ENCODE results near the gene COG3. TPM values are rescaled to one million over a fixed set of nuclear protein-coding genes. Genes with fewer than 3 reads are reported as not detected.
A peak's percentile ranks its signal among the peaks of the same experiment; 100 is the strongest.

Gene COG3
- total and polyA plus RNA-seq, 3 donors from 2014 or later = 22.5 to 46.1 (median 39.6) TPM

DNA sequence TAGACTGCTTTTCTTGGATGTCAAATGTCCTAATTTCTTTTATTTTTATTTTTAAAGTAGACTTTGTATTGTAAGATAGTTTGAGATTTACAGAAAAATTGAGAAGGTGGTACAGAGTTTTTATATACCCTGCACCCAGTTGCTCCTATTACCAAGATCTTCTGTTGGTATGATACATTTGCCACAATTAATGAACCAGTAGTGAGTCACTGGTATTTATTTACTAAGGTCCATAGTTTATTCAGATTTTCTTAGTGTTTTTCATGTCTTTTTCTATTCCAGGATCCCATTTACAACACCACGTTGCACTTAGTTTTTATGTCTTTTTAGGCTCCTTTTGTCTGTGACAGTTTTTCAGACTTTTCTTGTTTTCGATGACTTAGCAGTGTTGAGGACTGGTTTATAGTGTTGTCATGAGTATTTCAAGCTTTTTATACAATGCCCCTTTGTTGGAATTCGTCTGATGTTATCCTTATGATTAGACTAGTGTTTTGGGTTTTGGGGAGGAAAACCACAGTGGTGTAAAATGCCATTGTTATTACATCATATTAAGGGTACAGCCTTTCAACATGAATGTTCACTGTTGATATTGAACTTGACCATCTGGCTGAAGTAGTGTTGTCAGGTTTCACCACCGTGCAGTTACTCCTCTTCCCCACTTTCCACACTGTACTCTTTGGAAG, 35.9 kb downstream of the COG3 start:
- H3K36me3 ChIP-seq (ENCODE audit: low read depth, missing control alignments) = no peaks in the 10 kb centered on the region

DNA sequence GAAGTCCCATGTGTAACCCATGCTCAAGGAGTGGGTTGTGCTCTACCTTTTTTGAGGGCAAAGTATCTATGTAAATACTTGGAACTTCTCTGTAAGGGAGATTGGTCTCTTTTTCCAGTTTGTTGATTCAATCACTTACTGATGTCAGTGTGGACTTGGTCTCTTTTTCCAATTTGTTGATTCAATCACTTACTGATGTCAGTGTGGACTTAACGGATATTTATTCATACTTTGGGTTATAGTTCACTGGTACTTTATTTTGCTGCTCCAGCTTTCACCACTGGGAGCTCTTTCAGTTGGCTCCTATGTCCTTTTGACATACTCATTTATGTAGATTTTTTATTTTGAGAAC, 36.4 kb downstream of the COG3 start:
- Histone ChIP-seq H3K27ac (no peak overlapping the region), H3K36me3 (ENCODE audit: low read depth, missing control alignments) (no peaks in the 10 kb centered on the region), H3K9me3 (no peaks in the 10 kb centered on the region), H3K4me3 (no peak overlapping the region), H3K27me3 (no peaks in the 10 kb centered on the region), H3K4me1 (no peaks in the 10 kb centered on the region)
- WGBS, 2 donors = 84 to 95% methylated on average over 1 of the region's 1 CpG
- intact Hi-C loops (cut with DNase I; ENCODE audit: low total_unique reads) = no loop called here
- TF ChIP-seq, protein P1, sequence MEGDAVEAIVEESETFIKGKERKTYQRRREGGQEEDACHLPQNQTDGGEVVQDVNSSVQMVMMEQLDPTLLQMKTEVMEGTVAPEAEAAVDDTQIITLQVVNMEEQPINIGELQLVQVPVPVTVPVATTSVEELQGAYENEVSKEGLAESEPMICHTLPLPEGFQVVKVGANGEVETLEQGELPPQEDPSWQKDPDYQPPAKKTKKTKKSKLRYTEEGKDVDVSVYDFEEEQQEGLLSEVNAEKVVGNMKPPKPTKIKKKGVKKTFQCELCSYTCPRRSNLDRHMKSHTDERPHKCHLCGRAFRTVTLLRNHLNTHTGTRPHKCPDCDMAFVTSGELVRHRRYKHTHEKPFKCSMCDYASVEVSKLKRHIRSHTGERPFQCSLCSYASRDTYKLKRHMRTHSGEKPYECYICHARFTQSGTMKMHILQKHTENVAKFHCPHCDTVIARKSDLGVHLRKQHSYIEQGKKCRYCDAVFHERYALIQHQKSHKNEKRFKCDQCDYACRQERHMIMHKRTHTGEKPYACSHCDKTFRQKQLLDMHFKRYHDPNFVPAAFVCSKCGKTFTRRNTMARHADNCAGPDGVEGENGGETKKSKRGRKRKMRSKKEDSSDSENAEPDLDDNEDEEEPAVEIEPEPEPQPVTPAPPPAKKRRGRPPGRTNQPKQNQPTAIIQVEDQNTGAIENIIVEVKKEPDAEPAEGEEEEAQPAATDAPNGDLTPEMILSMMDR (IDR thresholded peaks at IDR 0.05) = no peak
- TF ChIP-seq POLR2A (IDR thresholded peaks at IDR 0.05) = no peak
- no peak for DNase-seq

More for the DNA sequence above, 35.9 kb downstream of the COG3 start:
- 76 to 80% methylated on average over 4 of the region's 4 CpGs for WGBS, 2 donors
- no peak overlapping the region for H3K4me3 ChIP-seq
- H3K27me3 ChIP-seq = no peaks in the 10 kb centered on the region
- H3K4me1 ChIP-seq = no peaks in the 10 kb centered on the region
- no peaks in the 10 kb centered on the region for H3K9me3 ChIP-seq
- H3K27ac ChIP-seq = no peak overlapping the region
- TF ChIP-seq POLR2A (IDR thresholded peaks at IDR 0.05) = no peak
- TF ChIP-seq, protein P1 (IDR thresholded peaks at IDR 0.05) = no peak
- intact Hi-C loops (cut with DNase I; ENCODE audit: low total_unique reads) = no loop called here
- no peak for DNase-seq

DNA sequence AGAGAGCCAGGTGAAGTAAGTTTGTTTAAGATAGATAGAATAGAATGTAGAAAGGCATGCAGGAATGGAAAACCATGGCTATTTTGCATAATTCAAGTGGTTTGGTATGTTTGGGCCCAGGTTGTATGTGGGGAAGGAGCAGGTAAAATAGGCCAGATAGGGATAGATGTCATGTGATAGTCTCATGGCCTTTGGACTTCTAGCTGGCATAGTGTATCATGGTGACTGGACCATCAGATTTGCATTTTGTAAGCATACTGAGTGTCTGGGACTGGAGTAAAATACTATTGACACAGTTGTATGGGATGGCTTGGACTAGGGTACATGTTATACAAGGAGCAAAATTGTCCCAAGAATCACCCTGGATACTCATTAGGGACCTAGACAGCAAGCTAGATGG, 38.9 kb downstream of the COG3 start:
- intact Hi-C loops (cut with DNase I; ENCODE audit: low total_unique reads) = no loop called here
- H3K4me1 ChIP-seq = no peaks in the 10 kb centered on the region
- TF ChIP-seq, protein P1 (IDR thresholded peaks at IDR 0.05) = no peak
- no peak for TF ChIP-seq POLR2A (IDR thresholded peaks at IDR 0.05)
- H3K4me3 ChIP-seq = no peak overlapping the region
- H3K36me3 ChIP-seq (ENCODE audit: low read depth, missing control alignments) = no peaks in the 10 kb centered on the region
- H3K9me3 ChIP-seq = no peaks in the 10 kb centered on the region
- H3K27me3 ChIP-seq = no peaks in the 10 kb centered on the region
- H3K27ac ChIP-seq = no peak overlapping the region
- DNase-seq = no peak

DNA sequence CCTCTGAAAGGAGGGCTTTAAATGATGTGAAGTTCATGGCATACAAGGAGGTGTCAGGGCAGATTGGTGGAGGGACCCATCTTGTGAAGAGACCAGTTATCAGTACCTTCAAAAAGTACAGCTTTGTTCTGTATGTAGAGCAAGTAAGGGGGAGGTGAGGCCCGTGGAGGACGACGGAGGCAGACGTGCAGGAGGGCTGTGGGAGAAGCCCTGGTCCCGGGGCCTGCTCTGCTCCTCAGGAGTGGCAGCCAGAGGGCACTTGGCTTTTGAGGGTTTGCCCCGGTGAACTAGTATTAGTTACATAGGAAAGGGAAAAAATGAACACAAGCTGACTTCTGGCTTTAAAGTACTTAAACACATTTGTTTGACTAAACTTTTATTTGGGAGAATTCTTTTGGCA, 42.1 kb downstream of the COG3 start:
- intact Hi-C loops (cut with DNase I; ENCODE audit: low total_unique reads) = no loop called here
- WGBS, 2 donors = 62 to 65% methylated on average over 6 of the region's 6 CpGs
- no peaks in the 10 kb centered on the region for H3K4me1 ChIP-seq
- no peaks in the 10 kb centered on the region for H3K9me3 ChIP-seq
- H3K27me3 ChIP-seq = no peaks in the 10 kb centered on the region
- no peak overlapping the region for H3K27ac ChIP-seq
- H3K4me3 ChIP-seq = no peak overlapping the region
- DNase-seq = peak; percentile 57
- TF ChIP-seq, protein P1 (IDR thresholded peaks at IDR 0.05) = no peak
- no peaks in the 10 kb centered on the region for H3K36me3 ChIP-seq (ENCODE audit: low read depth, missing control alignments)

DNA sequence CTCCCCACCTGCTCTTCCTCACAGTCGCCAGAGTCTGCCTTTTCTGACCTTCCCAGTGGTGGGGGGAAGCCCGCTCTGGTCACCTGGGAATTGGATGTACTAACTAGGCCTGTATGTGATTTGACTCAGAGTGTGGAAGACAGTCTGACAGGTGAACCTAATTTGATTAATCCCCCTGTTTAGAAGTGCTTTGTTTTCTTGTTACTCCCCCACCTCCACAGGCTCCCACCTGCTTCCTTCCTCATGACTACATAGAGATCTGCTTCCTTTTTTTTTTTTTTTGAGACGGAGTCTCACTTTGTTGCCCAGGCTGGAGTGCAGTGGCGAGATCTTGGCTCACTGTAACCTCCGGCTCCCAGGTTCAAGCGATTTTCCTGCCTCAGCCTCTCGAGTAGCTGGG, 44.0 kb downstream of the COG3 start:
- intact Hi-C loops (cut with DNase I; ENCODE audit: low total_unique reads) = no loop called here
- no peak overlapping the region for H3K4me3 ChIP-seq
- WGBS, 2 donors = 84 to 85% methylated on average over 7 of the region's 7 CpGs
- DNase-seq = no peak
- H3K27me3 ChIP-seq = no peaks in the 10 kb centered on the region
- no peaks in the 10 kb centered on the region for H3K4me1 ChIP-seq
- no peak overlapping the region for H3K27ac ChIP-seq
- TF ChIP-seq POLR2A (IDR thresholded peaks at IDR 0.05) = no peak
- TF ChIP-seq, protein P1 (IDR thresholded peaks at IDR 0.05) = no peak
- H3K9me3 ChIP-seq = no peaks in the 10 kb centered on the region
- no peaks in the 10 kb centered on the region for H3K36me3 ChIP-seq (ENCODE audit: low read depth, missing control alignments)

Measured in testis (tissue), 3 donors.